ENCODE measurements around the gene PPDPF.

GRCh38 chr20:63495167-63495720, 25.3 kb upstream of the PPDPF start:
- TF ChIP-seq, protein P1, sequence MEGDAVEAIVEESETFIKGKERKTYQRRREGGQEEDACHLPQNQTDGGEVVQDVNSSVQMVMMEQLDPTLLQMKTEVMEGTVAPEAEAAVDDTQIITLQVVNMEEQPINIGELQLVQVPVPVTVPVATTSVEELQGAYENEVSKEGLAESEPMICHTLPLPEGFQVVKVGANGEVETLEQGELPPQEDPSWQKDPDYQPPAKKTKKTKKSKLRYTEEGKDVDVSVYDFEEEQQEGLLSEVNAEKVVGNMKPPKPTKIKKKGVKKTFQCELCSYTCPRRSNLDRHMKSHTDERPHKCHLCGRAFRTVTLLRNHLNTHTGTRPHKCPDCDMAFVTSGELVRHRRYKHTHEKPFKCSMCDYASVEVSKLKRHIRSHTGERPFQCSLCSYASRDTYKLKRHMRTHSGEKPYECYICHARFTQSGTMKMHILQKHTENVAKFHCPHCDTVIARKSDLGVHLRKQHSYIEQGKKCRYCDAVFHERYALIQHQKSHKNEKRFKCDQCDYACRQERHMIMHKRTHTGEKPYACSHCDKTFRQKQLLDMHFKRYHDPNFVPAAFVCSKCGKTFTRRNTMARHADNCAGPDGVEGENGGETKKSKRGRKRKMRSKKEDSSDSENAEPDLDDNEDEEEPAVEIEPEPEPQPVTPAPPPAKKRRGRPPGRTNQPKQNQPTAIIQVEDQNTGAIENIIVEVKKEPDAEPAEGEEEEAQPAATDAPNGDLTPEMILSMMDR (IDR thresholded peaks at IDR 0.05): no peak
- TF ChIP-seq EZH2 (IDR thresholded peaks at IDR 0.05; ENCODE audit: borderline replicate concordance, insufficient read depth, low read depth, low read length, poor library complexity, severe bottlenecking): no peak

Measured in B cell (primary cell).